GM19025 (cell line): ENCODE measurements around the gene PALM.
"Not testable (repeated sequence)": the region's sequence is repeated elsewhere in the genome, so short reads cannot be mapped to it uniquely, and the experiment has no call there.

Experiments
- ATAC-seq: cut with Tn5 transposase; IDR thresholded peaks from one replicate; pipeline ENCODE4 v1.9.1; 2021; ENCODE audit warnings: mild to moderate bottlenecking, low read depth, moderate library complexity; ENCODE audit not compliant: unreplicated experiment

PALM gene

DNA sequence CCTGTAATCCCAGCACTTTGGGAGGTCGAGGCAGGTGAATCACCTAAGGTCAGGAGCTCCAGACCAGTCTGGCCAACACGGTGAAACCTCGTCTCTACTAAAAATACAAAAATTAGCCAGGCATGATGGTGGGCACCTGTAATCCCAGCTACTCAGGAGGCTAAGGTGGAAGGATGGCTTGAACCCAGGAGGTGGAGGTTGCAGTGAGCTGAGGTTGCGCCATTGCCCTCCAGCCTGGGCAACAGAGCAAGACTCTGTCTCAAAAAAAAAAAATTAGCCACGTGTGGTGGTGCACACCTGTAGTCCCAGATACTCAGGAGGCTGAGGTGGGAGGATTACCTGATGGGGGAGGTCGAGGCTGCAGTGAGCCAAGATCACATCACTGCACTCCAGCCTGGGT is 5.9 kb upstream of the PALM start:
- ATAC-seq, result not testable (repeated sequence)

DNA sequence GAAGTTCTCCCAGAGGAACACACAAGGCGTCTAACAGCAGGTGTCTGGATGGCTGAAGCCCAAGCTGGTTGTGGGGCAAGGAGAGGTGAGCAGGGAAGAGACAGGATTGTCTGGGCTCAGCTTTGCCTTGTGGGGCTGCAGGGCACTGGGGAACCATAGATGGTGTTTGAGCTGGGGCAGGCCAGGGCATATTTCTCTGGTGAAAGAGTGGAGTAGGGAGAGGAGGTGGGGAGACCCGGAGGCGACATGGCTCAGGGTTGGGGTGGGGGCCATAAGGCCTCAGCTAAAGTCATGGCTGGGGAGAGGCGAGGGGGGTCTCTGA is 5.4 kb upstream of the PALM start:
- no peak for ATAC-seq

DNA sequence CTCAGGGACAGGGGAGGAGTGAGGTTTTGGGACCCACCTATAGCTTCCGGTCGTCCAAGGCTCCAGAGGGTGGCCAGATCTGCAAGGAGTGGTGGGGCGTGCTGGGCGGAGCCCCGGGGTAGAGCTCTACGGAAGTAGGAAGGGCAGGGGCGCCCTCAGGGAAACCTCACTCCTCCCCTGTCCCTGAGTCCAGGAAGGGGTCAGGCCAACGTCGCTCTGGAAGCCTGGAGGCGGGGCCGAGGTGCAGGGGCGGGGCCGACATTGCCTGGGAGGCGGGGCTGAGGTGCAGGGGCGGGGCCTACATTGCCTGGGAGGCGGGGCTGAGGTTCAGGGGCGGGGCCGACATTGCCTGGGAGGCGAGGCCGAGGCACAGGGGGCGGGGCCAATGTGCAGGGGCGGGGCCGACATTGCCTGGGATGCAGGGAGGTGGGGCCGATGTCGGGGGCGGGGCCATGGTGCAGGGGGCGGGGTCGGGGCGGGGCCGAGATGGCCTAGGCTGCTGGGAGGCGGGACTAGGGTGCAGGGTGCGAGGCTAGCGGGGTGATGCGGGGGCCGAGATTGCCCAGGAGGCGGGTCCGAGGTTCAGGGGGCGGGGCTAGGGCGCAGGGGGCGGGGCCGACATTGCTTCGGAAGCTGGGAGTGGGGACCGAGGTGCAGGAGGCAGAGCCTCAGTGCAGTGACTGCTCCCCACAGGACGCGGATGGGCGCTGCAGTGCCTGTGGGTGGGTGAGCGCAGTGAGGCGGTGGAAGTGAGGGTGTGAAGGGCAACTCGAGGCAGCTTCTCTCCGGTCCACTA is 4.9 kb upstream of the PALM start:
- no peak for ATAC-seq

DNA sequence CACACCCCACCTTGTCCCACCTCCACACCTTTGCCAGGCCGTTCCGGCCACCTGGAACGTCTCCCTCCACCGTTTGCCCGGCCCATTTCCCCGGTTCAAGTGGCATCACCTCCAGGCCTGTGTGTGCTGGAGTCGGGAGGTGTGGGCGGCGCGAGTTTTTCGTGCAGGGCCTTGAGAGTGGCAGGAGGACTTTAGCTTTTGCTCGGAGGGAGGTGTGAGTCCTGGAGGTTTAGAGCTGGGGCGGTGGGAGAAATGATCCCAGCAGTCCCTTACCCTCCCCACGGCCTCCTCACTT is 4.3 kb upstream of the PALM start:
- ATAC-seq, result no peak

DNA sequence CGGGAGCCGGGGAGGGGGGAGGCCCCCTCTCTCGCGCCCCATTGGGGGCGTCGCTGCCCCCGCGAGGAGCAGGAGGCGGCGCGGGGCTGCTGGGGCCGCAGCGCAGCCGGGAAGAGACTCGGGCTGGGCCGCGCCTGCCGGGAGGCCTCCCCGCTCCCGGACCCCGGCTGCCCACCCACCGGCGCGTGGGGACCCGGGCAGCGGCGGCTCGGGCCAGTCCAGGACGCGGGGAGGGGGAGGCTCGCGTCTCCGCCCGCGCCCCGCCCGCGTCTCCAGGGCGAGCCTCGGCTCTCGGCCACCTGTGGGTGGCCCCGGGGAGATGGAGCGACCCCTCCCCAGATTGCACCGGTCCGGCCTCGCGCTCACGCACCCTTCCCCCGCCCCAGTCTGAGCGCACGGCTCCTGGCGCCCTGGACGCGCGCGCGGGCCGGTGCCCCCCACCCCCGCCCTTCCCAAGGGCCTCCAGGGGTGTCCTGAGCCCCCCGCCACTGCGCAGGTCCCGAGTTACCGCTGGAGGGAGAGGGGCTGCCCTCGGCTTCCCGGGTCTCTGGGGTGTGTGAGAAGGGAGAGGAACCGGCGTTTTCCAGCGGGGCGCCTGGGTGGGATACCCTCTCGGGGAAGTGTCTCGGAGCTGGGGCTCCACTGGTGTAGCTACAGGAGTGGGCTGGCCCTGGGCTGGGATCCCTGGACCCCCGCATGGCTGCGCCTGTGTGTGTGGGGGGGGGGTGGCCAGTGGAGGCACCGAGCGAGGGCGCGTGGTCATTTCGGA is 645 bp downstream of the PALM start:
- ATAC-seq, result no peak

DNA sequence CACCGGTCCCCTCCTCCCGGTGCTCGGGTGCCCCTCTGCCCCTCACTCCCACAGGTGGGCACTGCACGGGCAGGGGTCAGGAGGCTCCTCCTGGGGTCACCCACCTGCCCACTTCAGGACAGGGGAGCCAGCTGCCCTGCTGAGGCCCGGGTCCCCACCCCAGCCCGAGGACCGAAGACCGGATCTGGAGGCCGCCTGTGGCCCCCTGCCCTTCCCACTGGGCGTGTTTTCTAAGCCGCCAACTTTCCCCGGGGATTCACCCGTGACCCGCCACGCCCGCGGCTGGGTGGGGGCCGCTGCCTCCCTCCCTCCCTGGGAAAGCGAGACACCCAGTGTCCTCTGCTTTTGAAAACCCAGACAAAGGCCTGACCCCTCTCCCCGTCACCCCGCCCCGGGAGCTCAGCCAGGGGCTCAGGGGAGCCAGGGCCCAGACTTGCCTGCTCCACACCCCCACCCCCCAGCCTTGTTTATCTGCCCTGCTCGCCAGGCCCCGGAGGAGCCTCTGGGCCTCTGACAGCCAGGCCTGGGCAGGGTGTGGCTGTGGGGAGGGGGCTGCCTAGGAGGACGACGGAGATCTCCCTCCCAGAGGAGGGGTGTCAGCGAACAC is 1.3 kb downstream of the PALM start:
- ATAC-seq, result no peak

DNA sequence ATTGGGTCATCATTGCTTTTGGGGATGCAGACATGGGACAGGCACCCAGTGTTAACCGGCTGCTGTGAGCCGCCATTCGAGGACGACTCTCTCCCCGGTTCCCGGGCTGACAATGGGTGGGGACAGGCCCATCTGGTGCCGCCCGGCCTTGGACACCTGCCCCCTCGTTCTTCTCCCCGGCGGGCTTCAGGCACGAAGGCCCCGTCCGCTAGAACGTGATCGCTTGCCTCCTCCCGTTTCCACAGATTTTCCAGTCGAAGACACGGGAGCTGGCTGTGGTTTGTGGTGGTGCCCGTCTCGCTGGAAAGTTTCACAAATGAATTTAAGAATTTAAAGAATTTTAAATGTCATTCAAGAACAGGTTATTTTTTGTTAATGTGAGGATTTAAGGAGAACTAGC is 2.0 kb downstream of the PALM start:
- no peak for ATAC-seq

DNA sequence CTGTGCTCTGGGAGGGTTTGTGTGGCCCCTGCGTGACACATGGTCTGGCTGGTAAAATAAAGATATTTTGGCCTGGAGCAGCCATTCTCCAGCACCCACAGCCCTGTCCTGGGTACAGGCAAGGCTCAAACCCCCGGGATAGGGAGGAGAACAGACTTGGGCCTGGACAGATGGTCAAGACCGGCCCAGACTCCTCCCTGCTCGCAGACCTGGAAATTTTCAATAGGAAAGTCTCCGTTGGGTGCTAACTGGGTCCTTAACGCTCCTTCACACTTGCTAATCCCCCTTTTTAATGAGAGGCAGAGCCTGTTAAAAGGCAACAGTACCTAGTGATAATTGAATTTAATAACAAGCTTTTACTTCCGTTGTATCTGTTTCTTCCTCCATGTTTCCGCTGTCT is 2.5 kb downstream of the PALM start:
- ATAC-seq, result no peak

DNA sequence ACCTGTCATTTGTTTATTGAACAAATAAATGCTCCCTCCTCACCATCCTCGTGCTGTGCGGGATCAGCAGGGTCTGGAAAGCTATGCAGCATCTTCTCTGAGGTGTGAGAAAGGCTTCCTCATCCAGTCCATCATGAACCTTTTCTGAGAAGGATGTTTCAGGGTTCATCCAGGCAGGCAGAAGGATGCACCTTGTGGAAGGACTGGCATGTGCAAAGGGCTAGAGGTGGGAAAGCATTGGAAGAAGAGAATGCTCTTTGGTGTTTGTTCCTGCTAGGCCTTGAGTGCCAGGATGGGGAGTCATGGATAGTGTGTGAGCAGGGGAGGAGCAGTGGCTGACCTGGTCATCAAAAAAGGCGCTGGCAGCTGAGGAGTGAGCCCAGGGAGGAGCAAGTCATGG is 6.6 kb downstream of the PALM start:
- no peak for ATAC-seq

DNA sequence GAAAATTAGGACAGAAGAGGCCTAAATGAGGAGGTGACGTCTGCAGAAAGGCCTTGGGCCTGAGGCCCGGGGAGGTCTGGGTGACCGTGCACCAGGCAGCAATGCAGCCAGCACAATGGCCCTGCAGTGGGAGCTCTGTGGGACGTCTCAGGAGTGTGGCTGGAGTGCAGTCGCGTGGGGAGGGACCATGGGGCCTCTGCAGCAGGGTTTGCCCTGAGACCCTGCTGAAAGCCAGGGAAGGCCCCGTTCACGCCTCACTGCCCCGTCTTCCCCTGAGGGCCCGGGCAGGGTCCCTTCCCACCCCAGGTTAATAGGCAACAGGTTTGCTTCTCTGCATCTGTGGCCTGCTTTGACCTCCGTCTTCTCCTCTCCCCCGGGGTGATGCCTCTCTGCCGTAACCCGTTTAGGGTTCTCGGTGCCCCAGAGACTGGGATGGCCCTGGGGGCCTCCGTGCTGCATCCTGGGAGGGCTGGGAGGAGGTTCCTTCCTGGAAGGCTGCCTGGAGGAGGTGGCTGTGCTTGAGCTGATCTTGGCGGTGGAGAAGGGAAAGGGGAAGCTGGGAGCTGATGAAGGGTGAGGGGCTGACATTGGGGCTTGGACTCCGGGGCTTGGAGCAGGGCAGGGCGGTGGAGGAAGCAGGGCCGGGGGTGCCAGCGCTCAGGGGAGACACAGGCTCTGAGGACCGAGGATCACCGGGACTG is 9.7 kb downstream of the PALM start:
- no peak for ATAC-seq

DNA sequence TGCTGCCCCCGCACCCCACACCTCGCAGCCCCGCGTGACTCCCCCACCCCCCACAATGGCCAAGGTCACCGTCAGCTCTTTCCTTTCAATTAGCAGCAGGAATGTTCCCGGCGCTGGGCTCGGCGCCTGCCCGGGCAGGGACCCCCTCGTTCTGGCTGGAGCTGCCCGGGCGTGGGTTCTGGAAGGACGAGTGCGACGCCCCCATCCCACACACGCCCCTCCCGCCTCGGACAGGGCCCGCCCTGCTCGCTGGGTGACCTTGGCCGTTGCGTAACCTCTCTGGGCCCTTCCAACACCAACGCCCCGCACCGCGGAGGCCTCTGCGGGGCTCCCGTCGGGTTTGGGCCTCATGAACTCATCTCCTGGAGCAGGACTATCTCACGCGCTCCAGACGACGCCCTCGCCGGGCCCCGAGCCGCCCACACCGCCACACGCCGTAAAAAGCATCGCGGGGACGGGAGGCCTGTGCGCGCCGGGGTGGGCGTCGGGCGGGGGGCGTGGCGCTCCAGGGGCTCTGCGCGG is 10.3 kb downstream of the PALM start:
- ATAC-seq, result no peak

DNA sequence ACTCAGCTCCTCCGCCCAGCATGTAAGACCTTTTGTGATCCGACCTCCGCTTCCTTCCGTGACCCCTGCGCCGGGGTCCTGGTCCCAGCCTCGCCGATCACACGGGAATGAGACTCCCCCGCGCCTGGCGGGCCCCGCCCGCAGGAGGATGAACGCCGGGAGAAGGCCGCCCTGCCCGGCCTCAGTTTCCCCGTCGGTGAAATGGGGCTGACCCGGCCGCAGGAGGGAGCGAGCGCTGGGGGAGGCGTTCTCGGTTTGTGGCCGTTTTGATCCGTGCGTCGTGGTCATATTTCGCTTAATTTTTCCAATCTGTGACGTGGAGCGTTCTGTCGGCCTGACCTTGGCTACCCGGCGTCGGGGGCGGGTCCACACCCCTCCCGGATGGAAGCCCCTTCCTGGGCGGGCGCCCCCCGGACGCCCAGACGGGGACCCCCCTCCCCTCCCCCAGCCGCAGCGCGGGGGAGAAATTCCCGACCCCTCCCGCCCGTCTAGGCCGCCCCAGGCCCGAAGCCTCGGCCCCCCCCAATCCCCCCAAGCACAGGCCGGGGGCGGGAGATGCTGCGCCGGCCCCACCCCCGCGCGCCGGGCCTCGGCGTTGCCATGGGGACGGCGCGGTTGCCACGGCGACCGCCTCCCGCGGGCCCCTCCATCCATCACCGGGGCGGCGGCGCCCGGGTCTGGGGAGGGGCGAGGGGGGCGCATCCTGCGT is 11.1 kb downstream of the PALM start:
- no peak for ATAC-seq

DNA sequence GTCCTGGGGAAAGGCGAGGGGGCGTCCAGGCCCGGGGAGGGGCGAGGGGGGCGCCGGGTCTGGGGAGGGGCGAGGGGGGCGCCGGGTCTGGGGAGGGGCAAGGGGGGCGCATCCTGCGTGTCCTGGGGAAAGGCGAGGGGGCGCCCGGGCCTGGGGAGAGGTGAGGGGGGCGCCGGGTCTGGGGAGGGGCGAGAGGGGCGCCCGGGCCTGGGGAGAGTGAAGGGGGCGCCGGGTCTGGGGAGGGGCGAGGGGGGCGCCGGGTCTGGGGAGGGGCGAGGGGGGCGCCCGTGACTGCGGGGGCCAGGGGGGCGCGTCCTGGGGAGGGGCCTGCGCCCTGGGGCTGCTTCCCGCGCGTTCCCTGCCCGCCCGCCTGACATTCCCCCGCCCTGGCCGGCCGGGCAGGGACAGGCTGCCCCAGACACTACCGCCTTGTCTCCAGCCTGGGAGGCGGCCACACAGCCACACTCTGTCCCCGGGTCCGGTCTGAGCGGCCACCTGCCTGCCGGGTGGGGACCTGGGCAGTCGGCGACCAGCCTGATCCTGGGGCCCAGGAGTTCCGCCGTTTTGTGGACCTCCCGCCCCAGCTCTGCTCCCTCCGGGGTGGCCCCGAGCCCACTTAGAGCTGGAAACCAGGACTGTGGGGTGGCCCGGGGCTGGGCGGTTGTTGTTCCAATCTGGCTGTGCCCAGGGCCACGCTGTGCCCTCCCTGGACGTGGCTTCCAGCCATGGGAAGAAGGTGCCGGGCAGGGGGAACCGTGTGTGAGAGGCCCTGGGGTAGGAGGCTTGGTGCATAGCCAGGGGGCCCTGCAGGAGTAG is 11.8 kb downstream of the PALM start:
- ATAC-seq, result no peak

DNA sequence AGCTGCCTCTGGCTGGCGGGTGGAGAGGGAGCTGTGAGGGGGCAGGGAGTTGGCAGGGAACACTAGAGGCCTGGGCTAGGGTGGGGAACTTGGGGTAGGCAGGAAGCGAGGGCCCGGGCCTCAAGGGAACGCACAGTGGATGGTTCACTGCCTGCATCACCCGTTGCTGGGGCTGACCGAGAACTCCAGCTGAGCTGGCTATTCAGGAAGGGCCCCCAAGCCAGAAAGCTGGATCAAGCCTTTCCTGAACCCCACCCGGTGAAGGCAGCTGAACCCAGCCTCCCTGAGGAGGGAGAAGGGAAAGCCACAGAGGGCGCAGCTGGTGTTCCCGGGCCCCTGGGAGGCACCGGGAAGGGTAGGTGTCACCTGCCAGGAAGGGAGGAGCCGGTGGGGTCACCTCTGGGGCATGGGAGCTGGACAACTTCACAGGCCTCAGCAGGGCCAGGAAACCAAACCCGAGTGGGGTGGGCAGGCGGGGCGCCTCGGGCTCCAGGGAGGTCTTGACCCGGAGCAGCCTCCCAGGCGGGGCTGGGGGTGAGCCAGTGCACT is 13.9 kb downstream of the PALM start:
- no peak for ATAC-seq

DNA sequence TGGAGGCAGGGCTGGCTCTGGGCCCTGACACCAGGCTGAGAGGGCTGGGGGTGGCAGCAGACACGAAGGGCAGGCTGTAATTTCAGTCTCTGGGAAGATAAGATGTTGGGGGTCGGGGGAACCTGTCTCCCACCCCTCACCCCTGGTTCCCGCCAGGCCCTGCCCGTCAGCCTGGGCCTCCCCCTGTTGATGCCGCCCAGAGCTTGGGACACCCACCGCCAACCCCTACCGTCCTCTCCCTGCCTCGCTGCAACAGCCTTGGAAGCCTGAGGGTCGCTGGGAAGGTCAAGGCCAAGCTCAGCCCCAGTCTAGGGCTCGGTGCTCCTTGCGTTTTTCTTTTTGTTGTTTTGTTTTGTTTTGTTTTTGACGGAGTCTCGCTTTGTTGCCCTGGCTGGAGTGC is 14.5 kb downstream of the PALM start:
- no peak for ATAC-seq

DNA sequence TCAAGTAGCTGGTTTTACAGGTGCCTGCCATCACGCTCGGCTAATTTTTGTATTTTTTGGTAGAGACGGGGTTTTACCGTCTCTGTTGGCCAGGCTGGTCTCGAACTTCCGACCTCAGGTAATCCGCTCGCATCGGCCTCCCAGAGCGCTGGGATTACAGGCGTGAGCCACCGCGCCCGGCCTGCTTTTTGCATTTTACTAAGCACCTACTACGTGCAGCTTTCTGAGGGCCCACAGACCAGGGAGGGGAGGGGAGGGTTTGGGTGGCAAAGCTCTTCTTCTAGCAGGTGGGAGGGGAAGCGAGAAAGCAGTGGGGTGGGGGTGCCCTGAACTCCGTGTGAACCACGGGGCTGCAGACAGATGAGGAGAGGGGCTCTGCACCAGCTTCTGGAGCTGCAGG is 15.0 kb downstream of the PALM start:
- ATAC-seq, result no peak

DNA sequence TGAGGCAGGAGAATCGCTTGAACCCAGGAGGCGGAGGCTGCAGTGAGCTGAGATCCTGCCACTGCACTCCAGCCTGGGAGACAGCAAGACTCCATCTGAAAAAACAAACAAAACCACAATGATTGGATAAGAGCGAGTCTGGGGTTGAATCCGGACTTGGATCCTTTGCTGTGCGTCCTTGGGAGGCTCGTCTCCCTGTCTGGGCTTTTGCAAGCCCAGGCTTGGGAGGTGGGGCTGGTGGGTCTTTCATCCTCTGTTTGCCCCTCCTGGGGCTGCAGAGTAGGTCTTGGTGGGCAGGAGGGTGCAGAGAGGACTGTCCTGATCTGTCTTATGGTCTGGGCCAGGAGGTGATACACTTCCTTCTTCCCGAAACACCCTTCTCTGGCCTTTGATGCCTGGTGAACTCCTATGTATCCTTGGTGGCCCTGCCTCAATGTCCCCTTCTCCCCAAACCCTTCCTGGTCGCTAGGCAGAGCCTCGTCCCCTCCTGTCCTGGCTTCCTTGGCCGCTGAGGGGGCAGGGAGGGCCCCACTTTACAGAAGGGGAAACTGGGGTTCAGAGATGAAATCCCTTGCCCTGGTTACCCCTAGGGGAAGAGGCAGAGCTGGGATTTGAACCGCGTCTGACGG is 16.8 kb downstream of the PALM start:
- no peak for ATAC-seq

DNA sequence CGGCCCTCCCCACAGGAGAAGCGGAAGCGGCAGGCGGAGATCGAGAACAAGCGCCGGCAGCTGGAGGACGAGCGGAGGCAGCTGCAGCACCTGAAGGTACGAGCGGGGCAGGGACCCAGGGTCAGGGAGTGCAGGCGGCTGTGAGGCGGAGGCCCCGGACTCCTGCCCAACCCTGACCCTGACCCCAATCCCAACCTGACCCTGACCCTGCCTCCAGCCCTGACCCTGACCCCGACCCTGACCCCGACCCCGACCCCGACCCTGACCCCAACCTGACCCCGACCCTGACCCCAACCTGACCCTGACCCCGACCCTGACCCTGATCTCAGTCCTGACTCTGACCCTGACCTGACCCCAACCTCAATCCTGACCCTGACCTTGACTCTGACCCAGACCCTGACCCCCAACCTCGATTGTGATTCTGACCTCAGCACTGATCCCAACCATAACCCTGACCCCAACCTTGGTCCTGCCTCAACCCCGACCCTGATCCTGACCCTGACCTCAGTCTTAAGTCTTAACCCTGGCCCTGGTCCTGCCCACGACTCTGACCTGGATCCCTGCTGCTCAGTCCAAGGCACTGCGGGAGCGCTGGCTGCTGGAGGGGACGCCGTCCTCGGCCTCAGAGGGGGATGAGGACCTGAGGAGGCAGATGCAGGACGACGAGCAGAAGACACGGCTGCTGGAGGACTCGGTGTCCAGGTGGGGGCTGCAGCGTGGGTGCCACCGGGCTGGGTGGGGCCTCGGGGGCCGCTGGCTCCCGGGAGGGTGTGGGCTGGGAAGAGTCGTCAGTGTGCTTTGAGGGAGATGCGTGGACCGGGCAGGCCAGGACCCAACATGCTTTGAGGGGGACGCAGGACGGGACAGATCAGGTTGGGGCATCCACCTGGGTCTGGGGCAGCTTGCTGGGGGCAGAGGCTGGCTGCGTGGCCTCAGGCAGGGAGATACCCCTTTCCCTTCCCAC is 18.5 kb downstream of the PALM start:
- ATAC-seq, result no peak
